ENCODE results near the gene TM4SF4.

The TM4SF4 gene

GRCh38 chr3:149487598-149488197 is 13.2 kb downstream of the TM4SF4 start:
- peak; percentile 23 to 33 for DNase-seq

GRCh38 chr3:149489060-149489690 is 14.7 kb downstream of the TM4SF4 start:
- DNase-seq = peak; percentile 10 to 35

- DNase-seq = no peak
Measured at GRCh38 chr3:149490260-149490971, 15.9 kb downstream of the TM4SF4 start.

- no peak for DNase-seq
Measured at GRCh38 chr3:149493315-149494021, 19.0 kb downstream of the TM4SF4 start.

- peak; percentile 64 to 65 for DNase-seq
Measured at GRCh38 chr3:149494022-149494758, 19.7 kb downstream of the TM4SF4 start.

- no peak for DNase-seq
Measured at GRCh38 chr3:149494759-149495580, 20.5 kb downstream of the TM4SF4 start.

- DNase-seq = no peak
Measured at GRCh38 chr3:149495581-149496125, 21.2 kb downstream of the TM4SF4 start.

GRCh38 chr3:149496891-149497290 is 22.4 kb downstream of the TM4SF4 start:
- DNase-seq = no peak

GRCh38 chr3:149497966-149498670 is 23.6 kb downstream of the TM4SF4 start:
- no peak for DNase-seq

GRCh38 chr3:149501524-149501923 is 27.0 kb downstream of the TM4SF4 start:
- no peak for DNase-seq

GRCh38 chr3:149502438-149502837 is 27.9 kb downstream of the TM4SF4 start:
- no peak for DNase-seq

GRCh38 chr3:149506540-149506939 is 32.0 kb downstream of the TM4SF4 start:
- DNase-seq = no peak

GRCh38 chr3:149506965-149507364 is 32.5 kb downstream of the TM4SF4 start:
- DNase-seq = no peak

- peak; percentile 72 to 83 for DNase-seq
Measured at GRCh38 chr3:149507491-149508324, 33.2 kb downstream of the TM4SF4 start.

GRCh38 chr3:149509526-149509925 is 35.0 kb downstream of the TM4SF4 start:
- DNase-seq = no peak

GRCh38 chr3:149510480-149510879 is 36.0 kb downstream of the TM4SF4 start:
- no peak for DNase-seq

GRCh38 chr3:149511040-149511626 is 36.6 kb downstream of the TM4SF4 start:
- no peak for DNase-seq

GRCh38 chr3:149512073-149512782 is 37.7 kb downstream of the TM4SF4 start:
- peak; percentile 37 to 51 for DNase-seq

GRCh38 chr3:149514471-149514870 is 40.0 kb downstream of the TM4SF4 start:
- DNase-seq = no peak

Measured in AML-193 (cell line).